HG03196 (cell line): ENCODE data around the gene SCAP.

Experiments used
- ATAC-seq: cut with Tn5 transposase; IDR thresholded peaks from one replicate; pipeline ENCODE4 v1.9.1; 2021; ENCODE audit not compliant: unreplicated experiment

The SCAP gene

DNA sequence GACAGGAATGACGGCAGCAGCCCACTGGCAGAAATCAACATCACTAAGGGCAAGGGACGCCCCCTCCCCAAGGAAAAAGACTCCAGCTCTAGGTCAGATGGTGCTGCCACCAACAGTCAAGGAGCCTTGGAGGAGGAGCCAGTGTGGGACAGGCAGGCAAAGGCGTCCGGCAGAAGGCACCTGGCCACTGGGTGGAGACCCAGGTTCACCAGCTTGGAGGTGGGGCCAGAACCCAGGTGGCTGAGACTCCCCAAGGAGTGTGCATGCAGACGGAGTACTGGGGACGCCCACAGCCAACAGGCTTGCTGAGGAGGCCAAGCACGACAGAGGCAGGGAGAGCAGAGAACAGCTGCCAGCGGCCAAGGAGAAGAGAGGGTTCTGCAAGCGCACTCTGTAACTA is 59.7 kb downstream of the SCAP start:
- no peak for ATAC-seq

DNA sequence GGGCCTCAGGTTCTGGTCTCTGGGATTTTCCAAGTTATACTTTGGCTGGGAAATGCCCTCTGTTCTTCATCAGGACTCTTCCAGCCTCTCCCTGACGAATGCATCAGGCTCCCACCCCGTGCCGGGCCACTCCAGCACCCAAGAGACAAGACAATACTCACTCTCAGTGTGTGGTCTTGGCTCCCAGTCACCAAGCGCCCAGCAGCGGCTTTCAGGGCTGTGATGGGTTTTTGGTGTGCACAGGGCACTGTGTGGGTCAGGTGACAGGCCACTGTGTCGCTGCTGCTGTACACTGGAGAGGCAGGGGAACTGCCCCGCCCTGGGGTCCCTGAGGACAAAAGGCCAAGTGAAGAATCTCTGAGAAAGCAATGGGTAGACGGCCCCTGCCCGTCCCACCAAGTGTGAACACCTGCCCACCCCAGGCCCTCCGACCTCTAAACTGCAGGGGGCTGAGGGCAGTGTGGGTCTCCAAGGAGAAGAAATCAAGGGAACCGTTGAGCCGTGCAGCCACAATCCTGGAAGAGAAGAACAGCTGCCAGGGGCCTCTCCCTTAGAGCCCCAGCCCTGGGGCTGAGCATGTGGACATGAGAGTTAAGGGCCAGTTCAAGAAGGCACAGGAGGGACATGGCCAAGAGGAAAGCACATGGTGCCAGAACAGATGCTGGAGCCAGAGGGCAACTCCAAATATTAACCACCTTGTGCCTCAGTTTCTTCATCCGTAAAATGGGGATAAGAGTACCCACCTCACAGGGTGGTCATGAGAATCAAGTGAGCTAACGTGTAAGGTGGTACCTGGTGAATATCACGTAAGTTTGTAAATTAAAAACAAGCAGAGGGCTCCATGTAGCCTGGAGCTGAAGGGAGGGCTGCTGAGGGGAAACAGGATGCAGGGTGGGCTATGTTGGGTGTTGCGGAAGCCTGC is 60.8 kb downstream of the SCAP start:
- no peak for ATAC-seq

DNA sequence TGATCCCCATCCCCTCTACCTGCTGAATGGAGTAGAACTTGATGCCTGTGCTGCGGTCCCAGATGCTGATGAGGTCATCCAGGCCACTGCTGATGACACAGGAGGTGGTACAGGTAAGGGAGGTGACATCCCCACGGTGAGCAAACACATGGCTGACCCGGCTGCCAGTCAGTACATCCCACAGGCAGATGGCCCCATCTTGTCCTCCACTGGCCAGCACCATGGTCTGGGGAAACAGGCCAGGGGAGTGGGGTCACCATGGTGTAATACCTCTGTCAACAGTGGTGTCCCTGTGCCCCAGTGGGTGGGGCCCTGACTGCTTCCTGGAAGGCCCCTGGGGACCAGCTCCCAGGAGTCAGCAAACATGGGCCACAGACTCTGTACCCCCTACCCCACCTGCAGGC is 61.6 kb downstream of the SCAP start:
- ATAC-seq, result no peak

DNA sequence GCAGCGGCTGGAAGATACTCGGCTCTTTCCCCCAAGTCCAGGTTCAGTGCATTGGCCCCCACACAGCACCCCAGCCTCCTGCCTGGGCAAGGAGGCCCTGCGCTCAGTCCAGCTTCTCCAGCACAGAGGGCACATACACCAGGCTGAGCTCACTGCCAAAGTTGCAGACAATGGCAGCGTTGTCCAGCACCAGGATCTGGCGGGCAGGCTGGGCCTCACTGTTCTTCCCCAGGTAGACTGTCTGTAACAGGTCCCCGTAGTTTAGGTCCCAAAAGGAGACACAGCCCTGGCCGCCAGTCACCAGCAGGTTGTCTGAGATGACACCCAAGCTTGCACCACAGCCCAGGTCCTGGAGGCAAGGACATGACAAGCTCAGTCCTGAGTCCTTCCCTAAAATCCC is 62.0 kb downstream of the SCAP start:
- no peak for ATAC-seq

DNA sequence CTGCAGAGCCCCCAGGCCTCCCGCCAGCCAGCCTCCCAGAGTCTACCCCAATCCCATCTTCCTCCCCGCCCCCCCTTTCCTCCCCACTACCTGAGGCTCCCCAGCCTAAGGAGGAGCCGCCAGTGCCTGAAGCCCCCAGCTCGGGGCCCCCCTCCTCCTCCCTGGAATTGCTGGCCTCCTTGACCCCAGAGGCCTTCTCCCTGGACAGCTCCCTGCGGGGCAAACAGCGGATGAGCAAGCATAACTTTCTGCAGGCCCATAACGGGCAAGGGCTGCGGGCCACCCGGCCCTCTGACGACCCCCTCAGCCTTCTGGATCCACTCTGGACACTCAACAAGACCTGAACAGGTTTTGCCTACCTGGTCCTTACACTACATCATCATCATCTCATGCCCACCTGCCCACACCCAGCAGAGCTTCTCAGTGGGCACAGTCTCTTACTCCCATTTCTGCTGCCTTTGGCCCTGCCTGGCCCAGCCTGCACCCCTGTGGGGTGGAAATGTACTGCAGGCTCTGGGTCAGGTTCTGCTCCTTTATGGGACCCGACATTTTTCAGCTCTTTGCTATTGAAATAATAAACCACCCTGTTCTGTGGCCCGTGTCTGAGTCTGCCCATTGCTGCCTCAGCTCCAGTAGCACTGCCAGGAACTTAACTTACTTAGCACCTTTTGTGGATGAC is 62.8 kb downstream of the SCAP start:
- ATAC-seq, result no peak

DNA sequence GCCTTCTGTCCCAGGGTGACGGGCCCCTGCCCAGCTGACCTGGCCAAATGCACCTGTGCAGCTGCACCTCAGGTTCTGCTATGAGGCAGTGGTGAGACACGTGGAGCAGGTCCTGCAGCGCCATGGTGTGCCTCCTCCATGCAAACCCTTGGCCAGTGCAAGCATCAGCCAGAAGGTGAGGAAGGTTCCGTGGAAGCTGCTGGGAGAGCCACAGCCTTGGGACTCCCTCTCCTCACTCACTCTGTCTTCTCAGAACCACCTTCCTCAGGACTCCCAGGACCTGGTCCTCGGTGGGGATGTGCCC is 63.3 kb downstream of the SCAP start:
- ATAC-seq, result no peak

DNA sequence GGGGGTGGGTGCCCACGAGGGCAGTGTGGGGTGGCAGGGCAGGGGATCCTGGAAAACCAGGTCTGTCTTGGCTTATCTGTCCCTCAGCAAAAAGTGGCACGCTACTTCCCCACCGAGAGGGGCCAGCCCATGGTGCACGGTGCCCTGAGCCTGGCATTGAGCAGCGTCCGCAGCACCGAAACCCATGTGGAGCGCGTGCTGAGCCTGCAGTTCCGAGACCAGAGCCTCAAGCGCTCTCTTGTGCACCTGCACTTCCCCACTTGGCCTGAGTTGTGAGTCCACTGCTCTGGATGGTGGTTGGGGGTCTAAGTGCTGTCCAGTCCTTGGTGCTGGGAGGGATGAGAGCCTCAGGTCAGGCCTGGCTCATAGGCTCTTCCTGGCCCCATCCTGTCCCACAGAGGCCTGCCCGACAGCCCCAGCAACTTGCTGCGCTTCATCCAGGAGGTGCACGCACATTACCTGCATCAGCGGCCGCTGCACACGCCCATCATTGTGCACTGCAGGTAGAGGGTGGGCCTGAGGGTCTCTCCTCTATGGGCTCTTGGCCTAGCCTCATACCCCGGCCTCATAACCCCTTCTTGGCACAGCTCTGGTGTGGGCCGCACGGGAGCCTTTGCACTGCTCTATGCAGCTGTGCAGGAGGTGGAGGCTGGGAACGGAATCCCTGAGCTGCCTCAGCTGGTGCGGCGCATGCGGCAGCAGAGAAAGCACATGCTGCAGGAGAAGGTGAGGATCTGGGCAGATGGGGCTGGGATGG is 63.9 kb downstream of the SCAP start:
- no peak for ATAC-seq

DNA sequence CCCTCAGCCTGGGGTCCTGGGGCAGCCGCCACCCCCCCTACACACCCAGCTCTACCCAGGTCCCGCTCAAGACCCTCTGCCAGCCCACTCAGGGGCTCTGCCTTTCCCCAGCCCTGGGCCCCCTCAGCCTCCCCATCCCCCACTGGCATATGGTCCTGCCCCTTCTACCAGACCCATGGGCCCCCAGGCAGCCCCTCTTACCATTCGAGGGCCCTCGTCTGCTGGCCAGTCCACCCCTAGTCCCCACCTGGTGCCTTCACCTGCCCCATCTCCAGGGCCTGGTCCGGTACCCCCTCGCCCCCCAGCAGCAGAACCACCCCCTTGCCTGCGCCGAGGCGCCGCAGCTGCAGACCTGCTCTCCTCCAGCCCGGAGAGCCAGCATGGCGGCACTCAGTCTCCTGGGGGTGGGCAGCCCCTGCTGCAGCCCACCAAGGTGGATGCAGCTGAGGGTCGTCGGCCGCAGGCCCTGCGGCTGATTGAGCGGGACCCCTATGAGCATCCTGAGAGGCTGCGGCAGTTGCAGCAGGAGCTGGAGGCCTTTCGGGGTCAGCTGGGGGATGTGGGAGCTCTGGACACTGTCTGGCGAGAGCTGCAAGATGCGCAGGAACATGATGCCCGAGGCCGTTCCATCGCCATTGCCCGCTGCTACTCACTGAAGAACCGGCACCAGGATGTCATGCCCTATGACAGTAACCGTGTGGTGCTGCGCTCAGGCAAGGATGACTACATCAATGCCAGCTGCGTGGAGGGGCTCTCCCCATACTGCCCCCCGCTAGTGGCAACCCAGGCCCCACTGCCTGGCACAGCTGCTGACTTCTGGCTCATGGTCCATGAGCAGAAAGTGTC is 64.7 kb downstream of the SCAP start:
- no peak for ATAC-seq

DNA sequence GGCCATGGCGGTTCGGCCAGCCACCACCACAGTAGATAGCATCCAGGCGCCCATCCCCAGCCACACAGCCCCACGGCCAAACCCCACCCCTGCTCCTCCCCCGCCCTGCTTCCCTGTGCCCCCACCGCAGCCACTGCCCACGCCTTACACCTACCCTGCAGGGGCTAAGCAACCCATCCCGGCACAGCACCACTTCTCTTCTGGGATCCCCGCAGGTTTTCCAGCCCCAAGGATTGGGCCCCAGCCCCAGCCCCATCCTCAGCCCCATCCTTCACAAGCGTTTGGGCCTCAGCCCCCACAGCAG is 65.4 kb downstream of the SCAP start:
- no peak for ATAC-seq

DNA sequence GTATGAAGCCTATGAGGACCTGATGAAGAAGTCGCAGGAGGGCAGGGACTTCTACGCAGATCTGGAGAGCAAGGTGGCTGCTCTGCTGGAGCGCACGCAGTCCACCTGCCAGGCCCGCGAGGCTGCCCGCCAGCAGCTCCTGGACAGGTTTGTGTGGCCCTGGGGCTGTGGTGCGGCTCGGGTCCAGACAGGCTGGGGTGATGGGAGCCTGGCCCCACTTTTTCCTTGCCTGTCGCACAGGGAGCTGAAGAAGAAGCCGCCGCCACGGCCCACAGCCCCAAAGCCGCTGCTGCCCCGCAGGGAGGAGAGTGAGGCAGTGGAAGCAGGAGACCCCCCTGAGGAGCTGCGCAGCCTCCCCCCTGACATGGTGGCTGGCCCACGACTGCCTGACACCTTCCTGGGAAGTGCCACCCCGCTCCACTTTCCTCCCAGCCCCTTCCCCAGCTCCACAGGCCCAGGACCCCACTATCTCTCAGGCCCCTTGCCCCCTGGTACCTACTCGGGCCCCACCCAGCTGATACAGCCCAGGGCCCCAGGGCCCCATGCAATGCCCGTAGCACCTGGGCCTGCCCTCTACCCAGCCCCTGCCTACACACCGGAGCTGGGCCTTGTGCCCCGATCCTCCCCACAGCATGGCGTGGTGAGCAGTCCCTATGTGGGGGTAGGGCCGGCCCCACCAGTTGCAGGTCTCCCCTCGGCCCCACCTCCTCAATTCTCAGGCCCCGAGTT is 65.9 kb downstream of the SCAP start:
- ATAC-seq, result no peak

DNA sequence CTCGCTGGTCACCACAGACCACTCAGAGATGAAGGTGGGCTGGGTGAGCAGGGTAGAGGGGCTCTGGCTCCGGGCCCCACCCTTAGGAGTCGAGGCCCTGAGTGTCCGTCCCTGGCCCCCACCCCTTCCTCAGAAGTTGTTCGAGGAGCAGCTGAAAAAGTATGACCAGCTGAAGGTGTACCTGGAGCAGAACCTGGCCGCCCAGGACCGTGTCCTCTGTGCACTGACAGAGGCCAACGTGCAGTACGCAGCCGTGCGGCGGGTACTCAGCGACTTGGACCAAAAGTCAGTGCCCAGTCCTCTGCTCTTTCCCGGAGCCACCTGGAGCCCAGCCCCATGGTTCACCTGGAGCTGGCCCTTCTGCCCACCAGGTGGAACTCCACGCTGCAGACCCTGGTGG is 66.5 kb downstream of the SCAP start:
- ATAC-seq, result no peak

DNA sequence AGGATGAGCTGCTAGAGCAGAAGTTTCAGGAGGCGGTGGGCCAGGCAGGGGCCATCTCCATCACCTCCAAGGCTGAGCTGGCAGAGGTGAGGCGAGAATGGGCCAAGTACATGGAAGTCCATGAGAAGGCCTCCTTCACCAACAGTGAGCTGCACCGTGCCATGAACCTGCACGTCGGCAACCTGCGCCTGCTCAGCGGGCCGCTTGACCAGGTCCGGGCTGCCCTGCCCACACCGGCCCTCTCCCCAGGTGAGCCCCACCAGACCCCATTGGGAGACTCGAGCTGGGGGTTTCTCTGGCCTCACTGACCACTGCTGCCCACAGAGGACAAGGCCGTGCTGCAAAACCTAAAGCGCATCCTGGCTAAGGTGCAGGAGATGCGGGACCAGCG is 66.9 kb downstream of the SCAP start:
- no peak for ATAC-seq

DNA sequence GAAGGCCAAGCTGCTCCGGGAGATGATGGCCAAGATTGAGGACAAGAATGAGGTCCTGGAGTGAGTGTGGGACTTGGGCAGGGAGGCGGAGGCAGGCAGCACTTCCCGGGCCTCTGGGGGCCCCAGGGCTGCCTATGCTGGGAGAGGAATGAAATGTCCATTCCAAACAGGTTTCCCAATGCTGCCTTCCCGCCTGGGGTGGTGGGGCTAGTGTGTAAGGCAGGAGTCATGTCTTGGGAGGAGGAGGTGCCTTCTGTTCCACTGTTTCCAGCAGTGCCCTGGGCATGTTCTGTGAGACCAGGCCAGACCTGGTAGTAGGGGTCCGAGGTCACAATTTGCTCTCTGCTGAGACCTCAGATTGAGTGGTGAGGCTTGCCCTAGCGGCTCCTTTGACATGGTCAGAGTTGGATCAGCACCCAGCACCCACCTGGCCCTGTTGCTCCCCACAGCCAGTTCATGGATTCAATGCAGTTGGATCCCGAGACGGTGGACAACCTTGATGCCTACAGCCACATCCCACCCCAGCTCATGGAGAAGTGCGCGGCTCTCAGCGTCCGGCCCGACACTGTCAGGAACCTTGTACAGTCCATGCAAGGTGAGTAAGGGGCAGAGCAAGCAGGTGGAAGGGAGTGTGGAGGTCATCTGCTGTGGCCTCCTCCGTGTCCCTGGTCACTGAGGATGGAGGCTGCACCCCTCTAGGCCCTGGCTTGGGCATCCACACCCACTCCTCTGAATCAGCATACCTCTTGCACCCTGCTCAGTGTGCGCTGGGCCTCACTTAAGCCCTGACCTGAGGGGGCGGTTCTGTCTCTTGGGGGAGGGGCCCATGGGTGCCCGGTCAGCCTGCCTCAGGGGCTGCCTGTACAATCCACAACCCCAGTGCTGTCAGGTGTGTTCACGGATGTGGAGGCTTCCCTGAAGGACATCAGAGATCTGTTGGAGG is 67.6 kb downstream of the SCAP start:
- ATAC-seq, result no peak

DNA sequence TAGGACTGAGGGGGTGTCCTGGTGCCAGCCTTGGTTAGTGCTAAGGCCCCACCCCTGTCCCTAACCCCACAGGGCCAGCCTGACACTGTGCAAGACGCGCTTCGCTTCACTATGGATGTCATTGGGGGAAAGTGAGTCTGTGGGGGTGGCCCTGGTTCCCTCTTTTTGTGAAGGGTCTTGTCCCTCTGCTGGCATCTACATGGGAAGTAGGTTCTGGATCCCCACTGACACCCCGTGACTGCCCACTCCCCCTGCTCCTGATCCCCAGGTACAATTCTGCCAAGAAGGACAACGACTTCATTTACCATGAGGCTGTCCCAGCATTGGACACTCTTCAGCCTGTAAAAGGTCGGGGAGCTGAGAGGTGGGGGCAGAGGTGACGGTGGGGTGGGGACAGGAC is 68.5 kb downstream of the SCAP start:
- no peak for ATAC-seq

DNA sequence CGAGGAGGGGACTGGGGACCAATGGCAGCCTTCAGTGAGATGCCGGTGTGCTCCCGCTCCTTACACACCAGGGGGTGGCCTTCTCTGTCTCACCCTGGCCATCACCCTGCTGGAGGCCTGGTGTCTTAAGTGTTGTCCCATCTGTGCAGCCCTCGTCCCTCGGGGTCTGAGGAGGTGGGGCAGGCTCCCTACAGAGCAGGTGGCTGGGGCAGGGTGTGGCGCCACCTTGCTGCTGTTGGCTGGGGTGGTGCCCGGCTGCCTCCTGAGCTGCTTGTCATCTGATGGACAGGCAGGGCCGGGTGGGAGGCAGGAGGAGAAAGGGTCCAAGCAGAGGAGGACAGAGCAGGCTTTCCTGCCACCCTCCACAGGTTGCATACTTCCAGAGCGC is 69.0 kb downstream of the SCAP start:
- ATAC-seq, result no peak

DNA sequence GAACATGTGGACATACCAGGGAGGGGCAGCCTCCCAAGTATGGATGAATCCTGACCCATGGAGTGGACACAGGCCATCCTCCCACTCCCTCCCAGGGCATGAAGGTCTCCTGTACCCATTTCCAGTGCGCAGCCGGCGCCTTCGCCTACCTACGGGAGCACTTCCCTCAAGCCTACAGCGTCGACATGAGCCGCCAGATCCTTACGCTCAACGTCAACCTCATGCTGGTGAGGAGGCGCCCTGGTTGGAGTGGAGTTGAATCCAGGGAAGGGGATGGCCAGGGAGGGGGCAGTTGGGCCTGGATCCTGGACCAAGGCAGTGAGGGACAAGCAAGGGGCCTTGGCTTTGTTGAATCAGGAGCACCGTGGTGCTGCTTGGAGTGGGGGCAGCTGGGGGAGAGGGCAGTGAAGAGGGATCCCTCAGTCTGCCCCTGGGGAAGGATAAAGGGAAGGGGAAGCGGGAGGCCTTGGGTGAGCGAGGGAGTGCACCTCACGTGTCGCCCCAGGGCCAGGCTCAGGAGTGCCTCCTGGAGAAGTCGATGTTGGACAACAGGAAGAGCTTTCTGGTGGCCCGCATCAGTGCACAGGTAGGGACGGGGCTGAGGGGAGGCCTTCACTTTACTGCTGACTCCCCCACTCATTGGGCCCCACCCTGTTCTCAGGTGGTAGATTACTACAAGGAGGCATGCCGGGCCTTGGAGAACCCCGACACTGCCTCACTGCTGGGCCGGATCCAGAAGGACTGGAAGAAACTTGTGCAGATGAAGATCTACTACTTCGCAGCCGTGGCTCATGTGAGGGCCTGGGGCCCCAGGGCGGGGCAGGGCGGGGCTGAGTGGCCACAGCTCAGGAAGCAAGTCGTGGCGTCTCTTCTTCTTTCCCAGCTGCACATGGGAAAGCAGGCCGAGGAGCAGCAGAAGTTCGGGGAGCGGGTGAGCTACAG is 69.7 kb downstream of the SCAP start:
- ATAC-seq, result no peak

DNA sequence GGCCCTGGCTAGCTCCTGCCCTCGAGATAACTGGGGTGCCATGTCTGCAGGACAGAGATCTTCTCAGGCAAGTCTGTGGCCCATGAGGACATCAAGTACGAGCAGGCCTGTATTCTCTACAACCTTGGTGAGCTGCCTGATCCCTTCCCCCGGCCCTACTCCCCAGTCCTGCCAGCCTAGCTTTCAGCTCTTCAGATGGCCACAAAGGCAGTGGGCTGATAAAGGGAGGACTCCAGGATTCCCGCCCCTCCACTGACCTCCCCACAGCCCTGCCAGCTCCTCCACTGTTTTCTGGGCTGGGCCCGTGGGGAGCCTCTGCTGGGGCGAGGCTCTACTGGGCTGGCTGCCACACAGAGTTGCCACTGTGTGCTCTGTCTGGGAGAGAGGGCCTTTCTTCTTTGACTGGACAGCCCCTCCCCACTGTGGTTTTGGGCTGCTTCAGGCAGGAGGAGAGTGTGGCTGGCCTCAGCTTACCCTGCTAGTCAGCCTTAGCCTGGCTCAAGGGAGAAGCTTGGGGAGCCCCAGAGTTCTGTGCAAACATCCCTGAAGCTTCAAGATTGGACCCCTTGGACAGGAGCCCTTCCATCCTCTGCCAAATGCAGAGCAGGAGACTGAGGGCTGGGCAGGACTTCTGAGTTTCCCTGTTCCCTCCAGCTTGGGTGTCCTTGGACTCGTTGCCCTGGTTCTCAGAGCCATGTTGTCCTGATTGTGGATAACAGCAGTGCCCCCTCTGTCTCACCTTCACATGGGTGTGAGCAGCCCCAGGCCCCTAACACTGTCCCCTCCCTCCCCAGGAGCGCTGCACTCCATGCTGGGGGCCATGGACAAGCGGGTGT is 70.6 kb downstream of the SCAP start:
- ATAC-seq, result no peak
